Measurements from ENCODE around the gene ESYT2.

GRCh38 chr7:158757404-158757989 lies 71.8 kb downstream of the ESYT2 start:
- TF ChIP-seq CTCF (IDR thresholded peaks at IDR 0.05; ENCODE audit: low read length) (no peak), EZH2 (optimal IDR thresholded peaks at IDR 0.05; ENCODE audit: low read depth, low read length) (no peak), EZH2phosphoT487 (IDR thresholded peaks at IDR 0.05; ENCODE audit: low read length) (no peak)
